Hippocampal formation (tissue), 2 donors: Measurements from ENCODE around the gene MBOAT2.
"Not testable (repeated sequence)": the region's sequence is repeated elsewhere in the genome, so short reads cannot be mapped to it uniquely, and the experiment has no call there.

Experiments
- DNase-seq, 2 donors: peaks; one replicate each; lab custom pipeline; 2025; lab: John Stamatoyannopoulos, UW

MBOAT2 gene

GRCh38 chr2:8992643-8993042, 10.8 kb downstream of the MBOAT2 start:
- DNase-seq, result no peak

GRCh38 chr2:8989536-8990079, 13.9 kb downstream of the MBOAT2 start:
- DNase-seq, result no peak

- DNase-seq, result no peak
Measured at GRCh38 chr2:8987410-8987809, 16.1 kb downstream of the MBOAT2 start.

GRCh38 chr2:8986327-8986976, 17.0 kb downstream of the MBOAT2 start:
- no peak for DNase-seq

- DNase-seq, result no peak
Measured at GRCh38 chr2:8985561-8986326, 17.7 kb downstream of the MBOAT2 start.

- DNase-seq, result no peak
Measured at GRCh38 chr2:8984855-8985254, 18.6 kb downstream of the MBOAT2 start.

- DNase-seq, result no peak
Measured at GRCh38 chr2:8984157-8984556, 19.3 kb downstream of the MBOAT2 start.

- no peak for DNase-seq
Measured at GRCh38 chr2:8983571-8983970, 19.9 kb downstream of the MBOAT2 start.

- DNase-seq, result no peak
Measured at GRCh38 chr2:8981876-8982275, 21.6 kb downstream of the MBOAT2 start.

GRCh38 chr2:8980096-8980495, 23.4 kb downstream of the MBOAT2 start:
- DNase-seq, result no peak

GRCh38 chr2:8977758-8978157, 25.7 kb downstream of the MBOAT2 start:
- no peak for DNase-seq

GRCh38 chr2:8976442-8977259, 26.8 kb downstream of the MBOAT2 start:
- DNase-seq, result no peak

- DNase-seq, result no peak
Measured at GRCh38 chr2:8974016-8974415, 29.5 kb downstream of the MBOAT2 start.

GRCh38 chr2:8973017-8973416, 30.5 kb downstream of the MBOAT2 start:
- not testable (repeated sequence) for DNase-seq

- DNase-seq, result not testable (repeated sequence)
Measured at GRCh38 chr2:8972535-8972934, 30.9 kb downstream of the MBOAT2 start.

GRCh38 chr2:8969348-8969747, 34.1 kb downstream of the MBOAT2 start:
- not testable (repeated sequence) for DNase-seq

GRCh38 chr2:8966123-8966908, 37.2 kb downstream of the MBOAT2 start:
- DNase-seq, result no peak

GRCh38 chr2:8965216-8965969, 38.1 kb downstream of the MBOAT2 start:
- DNase-seq, result no peak

GRCh38 chr2:8962890-8963289, 40.6 kb downstream of the MBOAT2 start:
- no peak for DNase-seq

- DNase-seq, result no peak
Measured at GRCh38 chr2:8957628-8958027, 45.9 kb downstream of the MBOAT2 start.

- no peak for DNase-seq
Measured at GRCh38 chr2:8956774-8957173, 46.7 kb downstream of the MBOAT2 start.
